ENCODE measurements around the gene STRN3.
A peak's percentile ranks its signal among the peaks of the same experiment; 100 is the strongest.

STRN3 gene

DNA sequence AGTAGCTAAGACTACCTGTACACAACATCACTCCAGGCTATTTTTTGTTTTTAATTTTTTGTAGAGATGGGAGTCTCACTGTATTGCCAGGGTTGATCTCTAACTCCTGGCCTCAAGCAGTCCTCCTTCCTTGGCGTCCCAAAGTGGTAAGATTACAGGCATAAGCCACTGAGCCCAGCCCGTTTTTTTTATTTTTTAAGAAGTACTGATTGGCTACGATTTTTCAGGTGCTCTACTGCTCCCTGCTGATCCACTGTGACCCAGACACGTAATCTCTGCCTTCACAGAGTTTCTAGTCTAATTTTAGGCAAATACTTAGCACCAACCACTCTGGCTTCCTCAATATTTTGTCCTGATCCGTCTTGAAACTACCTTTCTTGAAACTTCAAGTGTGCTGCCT is 4.3 kb upstream of the STRN3 start:
- no peak for DNase-seq (ENCODE audit: extremely low read depth, low read depth)
- TF ChIP-seq, protein P1, sequence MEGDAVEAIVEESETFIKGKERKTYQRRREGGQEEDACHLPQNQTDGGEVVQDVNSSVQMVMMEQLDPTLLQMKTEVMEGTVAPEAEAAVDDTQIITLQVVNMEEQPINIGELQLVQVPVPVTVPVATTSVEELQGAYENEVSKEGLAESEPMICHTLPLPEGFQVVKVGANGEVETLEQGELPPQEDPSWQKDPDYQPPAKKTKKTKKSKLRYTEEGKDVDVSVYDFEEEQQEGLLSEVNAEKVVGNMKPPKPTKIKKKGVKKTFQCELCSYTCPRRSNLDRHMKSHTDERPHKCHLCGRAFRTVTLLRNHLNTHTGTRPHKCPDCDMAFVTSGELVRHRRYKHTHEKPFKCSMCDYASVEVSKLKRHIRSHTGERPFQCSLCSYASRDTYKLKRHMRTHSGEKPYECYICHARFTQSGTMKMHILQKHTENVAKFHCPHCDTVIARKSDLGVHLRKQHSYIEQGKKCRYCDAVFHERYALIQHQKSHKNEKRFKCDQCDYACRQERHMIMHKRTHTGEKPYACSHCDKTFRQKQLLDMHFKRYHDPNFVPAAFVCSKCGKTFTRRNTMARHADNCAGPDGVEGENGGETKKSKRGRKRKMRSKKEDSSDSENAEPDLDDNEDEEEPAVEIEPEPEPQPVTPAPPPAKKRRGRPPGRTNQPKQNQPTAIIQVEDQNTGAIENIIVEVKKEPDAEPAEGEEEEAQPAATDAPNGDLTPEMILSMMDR (IDR thresholded peaks at IDR 0.05; ENCODE audit: low read depth, low read length): no peak

- TF ChIP-seq, protein P1 (IDR thresholded peaks at IDR 0.05; ENCODE audit: low read depth, low read length): no peak
- no peak for DNase-seq (ENCODE audit: extremely low read depth, low read depth)
Measured at GRCh38 chr14:31029016-31029970, 3.1 kb upstream of the STRN3 start.

DNA sequence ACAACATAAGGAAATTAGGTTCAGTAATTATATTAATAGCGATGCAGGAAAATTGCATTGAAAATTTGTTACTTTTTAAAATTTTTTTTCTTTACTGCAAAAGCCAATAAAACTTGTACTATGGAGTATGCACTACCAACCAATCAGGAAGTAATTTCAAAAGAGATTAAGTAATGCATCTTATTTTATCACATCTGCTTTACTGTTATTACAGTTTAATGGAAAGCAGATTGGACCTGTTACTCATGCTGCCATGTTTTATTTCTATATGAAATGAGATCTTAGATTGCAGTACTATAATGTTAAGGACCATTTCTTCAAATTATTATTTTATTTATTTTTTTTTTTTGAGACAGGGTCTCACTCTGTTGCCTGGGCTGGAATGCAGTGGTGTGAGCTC is 1.7 kb upstream of the STRN3 start:
- TF ChIP-seq, protein P1 (IDR thresholded peaks at IDR 0.05; ENCODE audit: low read depth, low read length): no peak
- DNase-seq (ENCODE audit: extremely low read depth, low read depth): no peak

DNA sequence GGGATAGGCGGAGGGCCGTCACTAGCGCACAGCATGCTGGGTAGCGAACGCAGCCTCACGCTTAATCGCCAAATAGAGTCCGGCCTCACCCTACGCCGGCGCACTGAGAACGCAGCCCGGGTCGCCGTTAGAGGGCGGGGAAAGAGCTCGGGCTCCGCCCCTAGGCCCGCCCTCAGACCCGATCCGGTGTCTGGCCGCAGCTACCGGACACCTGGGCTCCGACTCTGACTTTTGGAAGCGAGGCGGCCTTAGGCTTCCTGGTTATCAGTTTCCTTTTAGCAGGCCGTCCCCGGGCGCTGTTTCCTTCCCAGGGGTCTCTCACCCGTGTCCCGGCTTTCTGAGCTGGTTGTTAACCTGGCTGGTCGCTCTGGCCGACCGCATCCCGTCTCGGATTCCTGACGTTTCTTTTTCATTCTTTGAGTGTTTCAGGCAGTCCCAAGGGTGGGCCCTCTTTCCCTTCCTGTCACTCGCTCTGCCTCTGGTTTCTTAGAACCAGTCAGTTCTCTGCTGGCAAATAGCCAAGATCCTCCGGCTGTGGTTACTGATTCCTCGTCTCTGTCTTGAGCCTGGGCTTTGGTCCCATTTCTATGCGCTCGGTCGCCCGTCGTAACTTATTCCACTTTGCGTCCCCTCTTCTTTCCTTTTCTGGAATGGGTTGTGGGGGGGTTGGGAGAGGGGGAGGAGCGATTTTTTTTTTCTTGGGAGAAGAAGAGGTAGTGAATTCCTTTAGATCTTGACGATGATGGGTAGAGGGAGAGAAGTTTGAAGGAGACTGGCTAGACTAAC is 464 bp upstream of the STRN3 start:
- TF ChIP-seq, protein P1 (IDR thresholded peaks at IDR 0.05; ENCODE audit: low read depth, low read length): no peak
- peak; percentile 94 for DNase-seq (ENCODE audit: extremely low read depth, low read depth)

GRCh38 chr14:31025367-31026076 is 657 bp downstream of the STRN3 start, which contains the start of gene AP4S1:
TSS of gene AP4S1 (plus strand) at chr14:31025649. CDS start at chr14:31066197, 40,548 bp downstream.
- no peak for DNase-seq (ENCODE audit: extremely low read depth, low read depth)
- TF ChIP-seq, protein P1 (IDR thresholded peaks at IDR 0.05; ENCODE audit: low read depth, low read length): no peak

DNA sequence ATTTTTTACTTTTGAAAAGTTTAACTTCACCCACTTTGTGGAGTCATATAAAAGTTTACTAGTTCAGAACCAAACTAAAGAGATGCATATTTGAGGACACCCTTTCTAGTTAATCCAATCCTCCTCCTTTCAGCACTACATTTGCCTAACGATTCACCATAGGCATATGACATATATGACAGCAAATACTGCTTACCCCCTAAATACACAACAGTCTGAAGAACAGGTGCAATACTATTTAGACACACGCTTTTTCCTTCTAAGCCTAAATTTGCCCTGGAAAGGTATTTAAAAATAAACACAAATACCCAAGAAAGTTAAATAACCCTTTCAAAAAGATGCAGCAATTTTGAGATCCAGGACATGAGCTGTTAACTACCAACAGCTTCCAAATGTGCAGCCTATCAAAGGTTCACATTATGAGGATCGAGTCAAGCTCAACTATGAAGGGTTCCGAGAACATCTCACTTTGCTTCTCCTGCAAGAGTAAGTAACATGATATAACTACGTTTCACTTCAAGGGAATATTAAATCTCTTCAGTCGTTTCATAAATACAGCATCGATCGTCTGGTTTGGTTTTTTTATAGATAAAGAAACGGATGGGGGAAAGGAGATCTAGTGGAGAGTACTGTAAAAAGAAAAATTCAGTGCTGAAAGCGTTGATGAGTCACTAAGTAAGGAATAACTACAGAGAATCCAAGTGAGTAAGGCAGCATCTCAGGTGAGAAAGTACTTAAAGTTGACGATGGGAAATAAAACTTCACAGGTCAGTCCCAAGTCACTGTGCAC is 1.4 kb downstream of the STRN3 start:
- TF ChIP-seq, protein P1 (IDR thresholded peaks at IDR 0.05; ENCODE audit: low read depth, low read length): no peak
- no peak for DNase-seq (ENCODE audit: extremely low read depth, low read depth)

All from AG09319 (cell line).